AG04450 (cell line): Measurements from ENCODE around the gene CISD1. TPM values are rescaled to one million over a fixed set of nuclear protein-coding genes. Genes with fewer than 3 reads are reported as not detected.

Source experiments
- CTCF ChIA-PET: fragments of 300-600, 350-600 bp; formaldehyde crosslinking; extraction: SDS; loops from one replicate; lab custom pipeline; 2022; ENCODE audit warnings: antibody characterized with exemption, inconsistent platforms; lab: Charles Lee
- POLR2A ChIA-PET: fragments of 350-600 bp; formaldehyde crosslinking; extraction: SDS; loops from one replicate; lab custom pipeline; 2021; ENCODE audit warnings: antibody characterized with exemption, inconsistent platforms; lab: Yijun Ruan, JAX
- DNase-seq: peaks from one replicate; pipeline ENCODE4 v3.0.0-alpha.2; 2011; ENCODE audit warnings: low read depth, low spot score
- H3K27ac ChIP-seq: one replicate; pipeline ENCODE4 v1.5.1; 2012; ENCODE audit warnings: low read depth, low read length, control low read depth
- H3K27me3 ChIP-seq: one replicate; pipeline ENCODE4 v1.6.0; 2012; ENCODE audit warnings: low read length; ENCODE audit not compliant: control insufficient read depth, insufficient read depth
- H3K4me3 ChIP-seq: 2 replicates; pipeline ENCODE4 v1.5.1; 2011; ENCODE audit warnings: mild to moderate bottlenecking, low read depth, low read length, control low read depth
- H3K9me3 ChIP-seq: 2 replicates; pipeline ENCODE4 v1.5.1; 2012; ENCODE audit warnings: low read length; ENCODE audit not compliant: control insufficient read depth, insufficient read depth
- polyA plus RNA-seq: library from polyadenylated mRNA; depleted of rRNA; stranded (reverse); fragments of >200 nt; gene quantifications from 2 replicates; pipeline ENCODE4 v1.2.3, GENCODE V29; 2011
- TF ChIP-seq, protein P1 (sequence below): IDR thresholded peaks from 2 replicates; pipeline ENCODE4 v1.5.1; 2011; ENCODE audit warnings: low read depth, low read length, control low read depth, inconsistent platforms

The CISD1 gene
- polyA plus RNA-seq, 1 experiment: 80.0 TPM

DNA sequence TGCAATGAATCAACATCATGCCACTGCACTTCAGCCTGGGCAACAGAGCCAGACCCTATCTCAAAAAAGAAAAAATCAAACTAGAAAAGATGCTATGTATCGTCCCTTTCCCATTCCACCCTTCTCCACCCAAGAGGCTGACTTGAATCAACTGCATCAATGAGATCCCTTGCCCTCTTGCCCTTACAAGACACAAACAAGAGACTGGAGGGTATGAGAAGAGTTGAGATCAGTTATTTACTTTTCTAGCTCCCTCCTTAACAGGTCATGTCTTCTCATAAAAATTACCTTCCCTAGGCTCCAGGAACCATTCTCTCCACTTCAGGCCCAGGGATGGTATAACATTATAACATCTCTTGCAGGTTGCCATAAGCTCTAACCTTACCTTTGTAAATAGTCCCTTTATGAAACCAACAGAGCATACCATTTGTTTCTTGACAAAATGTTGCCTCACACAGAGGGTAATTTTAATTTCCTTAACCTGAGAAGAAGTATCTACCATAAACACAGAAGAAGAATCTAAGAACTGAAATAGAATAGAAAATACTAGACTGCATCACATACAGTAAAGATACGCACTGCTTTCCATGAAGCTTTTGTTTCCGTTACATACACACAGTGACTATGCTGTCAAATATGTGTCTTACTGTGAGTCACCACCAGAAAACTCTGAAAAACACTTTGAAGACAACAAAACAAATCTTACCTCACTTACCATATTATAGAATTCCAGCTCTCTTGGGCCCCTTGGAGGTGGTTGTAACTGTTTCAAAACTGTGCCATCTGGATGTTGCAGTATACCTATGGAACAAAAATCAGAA is 31.7 kb upstream of the CISD1 start:
- Histone ChIP-seq H3K27me3 (no peaks in the 10 kb centered on the region), H3K27ac (peak overlapping the region; percentile 68), H3K9me3 (no peaks in the 10 kb centered on the region), H3K4me3 (no peak overlapping the region)
- TF ChIP-seq, protein P1, sequence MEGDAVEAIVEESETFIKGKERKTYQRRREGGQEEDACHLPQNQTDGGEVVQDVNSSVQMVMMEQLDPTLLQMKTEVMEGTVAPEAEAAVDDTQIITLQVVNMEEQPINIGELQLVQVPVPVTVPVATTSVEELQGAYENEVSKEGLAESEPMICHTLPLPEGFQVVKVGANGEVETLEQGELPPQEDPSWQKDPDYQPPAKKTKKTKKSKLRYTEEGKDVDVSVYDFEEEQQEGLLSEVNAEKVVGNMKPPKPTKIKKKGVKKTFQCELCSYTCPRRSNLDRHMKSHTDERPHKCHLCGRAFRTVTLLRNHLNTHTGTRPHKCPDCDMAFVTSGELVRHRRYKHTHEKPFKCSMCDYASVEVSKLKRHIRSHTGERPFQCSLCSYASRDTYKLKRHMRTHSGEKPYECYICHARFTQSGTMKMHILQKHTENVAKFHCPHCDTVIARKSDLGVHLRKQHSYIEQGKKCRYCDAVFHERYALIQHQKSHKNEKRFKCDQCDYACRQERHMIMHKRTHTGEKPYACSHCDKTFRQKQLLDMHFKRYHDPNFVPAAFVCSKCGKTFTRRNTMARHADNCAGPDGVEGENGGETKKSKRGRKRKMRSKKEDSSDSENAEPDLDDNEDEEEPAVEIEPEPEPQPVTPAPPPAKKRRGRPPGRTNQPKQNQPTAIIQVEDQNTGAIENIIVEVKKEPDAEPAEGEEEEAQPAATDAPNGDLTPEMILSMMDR: no peak
- ChIA-PET POLR2A (interaction anchor here (0.8 to 1.3 kb wide), 2 partner anchors 16 to 31 kb away, joined by 3 to 8 read pairs; partner anchors contain the start of gene CISD1), CTCF (interaction anchor here (0.6 to 1.9 kb wide), 4 partner anchors 12 to 163 kb away, joined by 3 to 6 read pairs (median 4); no protein-coding TSS in a partner anchor)
- peak; percentile 73 for DNase-seq

- Histone ChIP-seq H3K27me3 (no peaks in the 10 kb centered on the region), H3K9me3 (peaks cover 13% of the 10 kb centered on the region; the same call in 1 of the 2 replicates), H3K4me3 (no peak overlapping the region), H3K27ac (no peak overlapping the region)
- TF ChIP-seq, protein P1: no peak
- POLR2A ChIA-PET: no interaction called here
- CTCF ChIA-PET: interaction anchor here (0.6 to 1.2 kb wide), 3 partner anchors 61 to 142 kb away, joined by 3 to 4 read pairs (median 3); no protein-coding TSS in a partner anchor
- no peak for DNase-seq
These were observed 29.3 kb upstream of the CISD1 start for GRCh38 chr10:58239561-58240169.

DNA sequence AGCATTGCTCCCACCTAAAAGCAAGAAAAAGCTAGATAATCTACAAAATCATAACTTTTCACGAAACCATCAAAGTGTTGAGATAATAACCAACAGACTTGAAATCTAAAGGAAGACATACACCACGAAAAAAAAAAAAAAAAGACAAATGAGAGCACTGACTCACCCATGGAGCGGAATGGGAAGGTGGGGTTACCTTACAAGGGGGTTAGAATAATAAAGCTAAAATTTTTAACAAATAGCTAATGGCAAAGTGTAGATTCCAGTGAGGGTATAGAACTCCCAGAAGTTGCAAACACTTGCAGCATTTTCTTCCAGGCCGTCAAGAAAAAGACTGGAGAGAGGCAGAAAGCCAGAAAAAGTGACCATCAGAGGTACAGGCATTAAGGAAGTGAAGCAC is 28.4 kb upstream of the CISD1 start:
- Histone ChIP-seq H3K4me3 (no peak overlapping the region), H3K9me3 (peaks cover 13% of the 10 kb centered on the region; the same call in 1 of the 2 replicates), H3K27ac (peak overlapping the region; percentile 50), H3K27me3 (no peaks in the 10 kb centered on the region)
- POLR2A ChIA-PET: interaction anchor here (0.6 to 0.7 kb wide), 2 partner anchors 83 to 157 kb away, joined by 3 to 7 read pairs; no protein-coding TSS in a partner anchor
- CTCF ChIA-PET: interaction anchor here (1.2 kb wide), 3 partner anchors 29 to 141 kb away, joined by 3 to 4 read pairs (median 4); partner anchors contain the start of gene CISD1
- no peak for DNase-seq
- TF ChIP-seq, protein P1: no peak

DNA sequence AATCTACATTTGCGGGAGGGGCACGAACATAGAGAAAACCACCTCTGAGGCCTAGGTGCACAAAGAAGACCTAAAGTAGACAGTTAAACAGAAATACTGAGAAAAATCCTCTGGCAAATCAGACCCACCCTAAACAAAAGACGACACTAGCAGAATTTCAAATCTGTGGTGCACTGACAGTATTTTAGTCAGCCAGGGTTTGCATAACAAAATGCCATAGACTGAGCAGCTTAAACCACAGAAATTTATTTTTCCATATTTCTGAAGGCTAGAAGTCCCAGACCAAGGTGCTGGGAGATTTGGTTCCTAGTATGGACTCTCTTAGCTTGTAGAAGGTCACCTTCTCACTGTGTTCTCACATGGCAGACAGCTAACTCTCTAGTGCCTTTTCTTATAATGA is 27.6 kb upstream of the CISD1 start:
- no peak for DNase-seq
- TF ChIP-seq, protein P1: no peak
- H3K4me3 ChIP-seq: no peak overlapping the region
- H3K27me3 ChIP-seq: no peaks in the 10 kb centered on the region
- peak overlapping the region; percentile 50 for H3K27ac ChIP-seq
- POLR2A ChIA-PET: no interaction called here
- CTCF ChIA-PET: interaction anchor here (1.2 kb wide), 1 partner anchor 28 kb away, joined by 4 read pairs; the partner anchor contains the start of gene CISD1
- peaks cover 13% of the 10 kb centered on the region; the same call in 1 of the 2 replicates for H3K9me3 ChIP-seq
